EH (cell line): Measurements from ENCODE around the gene NELFA.

Experiments
- DNase-seq: peaks from one replicate; pipeline ENCODE4 v3.0.0-alpha.2; 2015; ENCODE audit warnings: low read depth

NELFA gene

DNA sequence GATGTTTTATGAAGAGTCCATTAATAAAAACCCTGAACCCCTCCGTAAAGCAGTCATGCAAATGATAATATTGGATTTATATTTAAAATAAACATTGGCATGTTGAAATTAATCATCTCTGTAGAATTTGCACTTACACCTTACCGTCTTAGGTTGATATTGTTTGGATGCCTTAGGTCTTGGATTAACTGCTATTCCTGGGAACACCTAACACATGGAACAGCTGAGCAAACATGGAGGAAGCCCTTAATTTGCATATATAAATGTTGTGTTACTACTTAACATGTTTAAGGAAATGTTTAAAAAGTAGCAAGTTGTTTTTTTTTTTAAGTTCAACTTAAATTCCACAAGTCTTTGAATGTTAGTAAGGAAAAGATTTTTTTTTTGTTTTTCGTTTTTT is 75.1 kb downstream of the NELFA start:
- DNase-seq: no peak

DNA sequence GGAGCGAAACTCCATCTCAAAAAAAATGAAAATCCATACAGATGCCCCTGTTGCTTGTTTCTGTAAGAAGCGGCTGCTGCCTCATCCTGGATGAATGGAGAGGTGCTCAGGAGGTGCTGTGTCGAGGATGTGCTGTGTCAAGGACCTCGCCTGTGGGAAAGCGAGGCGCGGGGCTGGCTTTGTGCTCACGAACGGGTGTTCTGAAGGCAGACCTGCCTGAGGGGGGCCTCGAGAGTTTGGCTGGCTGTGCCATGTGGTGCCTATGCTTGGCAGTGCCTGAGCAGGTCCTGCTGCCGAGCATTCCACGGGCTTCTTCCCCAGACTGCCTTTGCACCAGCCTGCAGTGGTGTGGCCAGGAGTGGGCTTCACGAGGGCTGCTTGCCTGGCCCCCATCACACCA is 76.0 kb downstream of the NELFA start:
- DNase-seq: no peak
